Stimulated activated CD8-positive, alpha-beta memory T cell treated with anti-CD3 and anti-CD28 coated beads, Interleukin-7, amount 100 ng/mL, for 48 hours (primary cell): ENCODE data around the gene ALOX5AP.

Experiments
- DNase-seq, 2 donors: peaks; one replicate each; pipeline ENCODE4 v3.0.0-alpha.2; 2020; ENCODE audit warnings: low read depth in 1 of 2; ENCODE audit errors: extremely low read depth in 1 of 2

Gene ALOX5AP

DNA sequence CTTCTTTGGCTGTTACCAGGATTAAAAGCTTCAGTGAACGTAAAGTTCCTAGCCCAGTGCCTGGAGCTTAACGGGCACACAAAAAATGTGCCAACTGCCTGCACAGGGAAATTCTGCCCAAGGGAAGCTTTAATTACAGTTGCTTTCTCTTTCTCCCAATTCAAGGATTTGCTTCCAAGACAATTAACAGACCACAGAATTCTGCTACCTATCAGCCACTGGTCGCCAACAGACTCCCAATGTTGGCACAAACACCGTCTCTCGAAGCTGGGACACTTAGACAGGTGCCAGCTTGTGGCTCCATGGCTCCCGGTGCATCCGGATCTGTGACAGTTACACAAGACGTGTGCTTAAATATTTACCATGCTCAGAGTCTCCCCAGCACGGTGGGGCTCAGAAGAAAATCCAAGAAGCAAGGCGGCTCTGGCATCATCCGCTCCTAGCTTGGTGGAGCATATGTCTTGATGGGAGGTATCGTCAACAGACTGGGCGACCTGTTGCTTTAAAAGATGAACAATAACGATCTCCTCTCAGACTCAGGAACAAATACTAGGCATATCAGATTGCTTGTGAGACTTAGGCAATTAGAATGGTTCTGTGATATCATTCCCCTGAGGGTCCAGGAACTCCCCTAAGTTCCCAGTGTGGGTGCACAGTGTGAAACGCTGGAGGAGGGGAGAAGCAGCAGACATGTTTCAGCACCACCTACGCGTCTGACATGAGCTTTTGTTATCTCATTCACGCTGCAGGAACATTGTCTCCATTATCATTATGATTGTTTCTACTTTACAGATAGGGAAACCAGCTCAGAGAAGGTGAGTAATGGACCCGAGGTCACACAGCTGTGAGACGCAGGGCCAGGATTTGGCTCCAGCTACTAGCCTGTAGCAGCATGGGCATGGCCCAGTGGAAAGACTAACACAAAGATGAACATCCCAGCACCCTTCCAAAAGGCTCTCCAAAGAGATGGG is 61.6 kb downstream of the ALOX5AP start:
- DNase-seq: peak in 1 of 2 donors; percentile 42

GRCh38 chr13:30797847-30798535 is 62.6 kb downstream of the ALOX5AP start:
- no peak for DNase-seq

GRCh38 chr13:30798776-30799355 is 63.5 kb downstream of the ALOX5AP start:
- no peak for DNase-seq

DNA sequence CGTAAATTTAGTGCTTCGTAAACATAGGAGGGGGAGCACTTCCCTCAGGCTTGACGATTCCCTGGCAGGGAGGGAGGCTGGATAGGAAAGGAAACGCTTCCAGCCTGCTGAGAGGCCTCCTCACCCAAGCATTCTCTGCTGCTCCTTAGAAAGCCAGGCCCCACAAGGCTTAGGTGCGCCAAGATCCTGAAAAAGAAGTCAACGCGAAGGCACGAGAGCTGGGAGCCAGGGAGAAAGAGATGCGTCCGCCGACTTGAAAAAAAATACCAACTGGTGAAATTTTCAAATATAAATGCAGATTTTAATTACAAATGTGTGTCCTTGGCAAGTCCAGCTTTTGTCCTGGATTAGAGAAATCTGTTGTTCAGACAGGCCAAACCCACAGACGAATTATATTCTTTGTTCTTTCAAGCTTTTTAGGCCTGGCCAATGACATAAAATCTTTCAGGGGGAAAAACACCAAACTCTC is 64.0 kb downstream of the ALOX5AP start:
- DNase-seq: no peak

GRCh38 chr13:30800107-30800506 is 64.8 kb downstream of the ALOX5AP start:
- no peak for DNase-seq

- DNase-seq: no peak
Measured at GRCh38 chr13:30802501-30802900, 67.2 kb downstream of the ALOX5AP start.

DNA sequence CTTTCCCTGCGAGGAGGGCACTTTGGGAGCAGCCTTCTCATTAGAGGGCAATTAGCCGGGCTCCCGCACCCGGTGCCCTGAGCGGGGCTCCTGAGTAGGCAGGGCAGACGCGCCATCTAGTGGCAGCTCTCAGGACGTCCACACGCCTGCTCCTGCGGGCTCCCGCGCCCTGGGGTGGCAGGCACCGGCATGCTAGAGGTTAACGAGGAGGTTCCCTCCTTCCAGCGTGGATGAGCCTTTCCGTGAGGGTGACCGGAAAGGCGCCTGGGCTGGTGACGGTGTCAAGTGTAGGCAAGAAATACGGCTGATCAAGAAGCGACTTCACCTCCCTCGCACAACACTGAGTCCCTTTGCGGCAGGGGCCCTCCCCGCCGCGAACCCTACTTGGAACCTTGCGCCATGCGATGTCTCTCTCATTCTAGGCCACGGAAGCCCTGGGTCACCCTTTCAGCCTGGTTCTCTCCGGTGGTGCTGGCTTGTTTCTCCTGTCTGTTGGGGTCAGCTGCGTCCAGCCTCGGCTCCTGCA is 67.7 kb downstream of the ALOX5AP start:
- peak; percentile 61 to 69 for DNase-seq

DNA sequence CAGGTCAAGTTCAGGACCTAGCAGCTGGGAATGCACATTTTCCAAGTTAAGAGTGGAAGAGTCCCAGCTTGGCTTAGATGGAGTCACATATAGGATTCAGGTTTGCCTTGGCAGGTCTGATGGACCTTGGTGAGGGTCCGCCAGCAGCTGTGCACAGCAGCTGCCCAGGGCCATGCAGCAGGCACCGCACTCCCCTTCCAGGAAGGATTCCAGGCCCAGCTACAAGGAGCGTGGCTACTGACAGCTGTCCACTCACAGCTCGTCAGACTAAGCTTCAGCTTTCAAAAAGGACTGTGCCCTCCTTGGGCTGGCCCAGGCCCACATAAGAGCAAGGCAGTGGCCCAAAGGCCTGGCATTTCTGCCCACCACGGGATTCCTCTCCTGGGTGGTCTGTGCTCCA is 68.4 kb downstream of the ALOX5AP start:
- no peak for DNase-seq

GRCh38 chr13:30804474-30804873 is 69.1 kb downstream of the ALOX5AP start:
- no peak for DNase-seq

DNA sequence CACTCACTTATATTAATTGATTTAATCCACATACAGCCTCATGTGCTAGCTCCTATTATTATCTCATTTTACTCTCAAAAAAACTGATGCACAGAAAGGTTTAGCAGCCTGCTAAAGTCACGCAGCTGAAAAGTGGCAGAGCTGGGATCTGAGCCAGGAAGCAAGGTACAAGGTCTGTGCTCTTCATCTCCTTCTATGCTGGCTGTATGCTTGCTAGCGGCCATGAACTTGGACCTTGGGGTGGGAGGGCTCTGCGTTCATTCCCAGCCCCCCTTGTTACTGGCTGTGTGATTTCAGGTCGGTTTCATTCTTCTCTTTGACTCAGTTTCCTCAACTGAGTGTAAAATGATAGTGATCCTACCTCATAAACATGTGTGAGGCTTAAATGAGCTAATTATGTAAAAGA is 69.8 kb downstream of the ALOX5AP start:
- no peak for DNase-seq

GRCh38 chr13:30805603-30806011 is 70.3 kb downstream of the ALOX5AP start:
- no peak for DNase-seq

- DNase-seq: no peak
Measured at GRCh38 chr13:30806784-30807183, 71.4 kb downstream of the ALOX5AP start.

DNA sequence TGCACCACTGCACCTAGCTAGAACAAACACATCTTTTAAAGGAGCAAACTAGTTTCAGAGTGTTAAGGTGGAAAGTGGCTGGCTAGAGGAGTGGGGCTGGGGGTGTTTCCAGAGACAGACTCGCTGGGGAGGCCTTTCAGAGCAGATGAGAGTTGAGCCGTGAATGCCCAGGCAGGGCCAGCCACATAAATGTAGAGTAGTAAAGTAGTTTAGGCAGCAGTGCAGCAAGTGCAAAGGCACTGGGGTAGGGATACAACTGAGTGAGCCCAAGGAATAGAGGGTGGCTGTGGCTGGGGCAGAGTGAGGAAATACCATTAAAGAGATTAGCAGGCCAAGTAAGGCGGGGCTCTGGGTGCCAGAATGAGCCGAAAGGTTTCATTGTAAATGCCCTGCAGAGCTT is 72.0 kb downstream of the ALOX5AP start:
- DNase-seq: no peak

DNA sequence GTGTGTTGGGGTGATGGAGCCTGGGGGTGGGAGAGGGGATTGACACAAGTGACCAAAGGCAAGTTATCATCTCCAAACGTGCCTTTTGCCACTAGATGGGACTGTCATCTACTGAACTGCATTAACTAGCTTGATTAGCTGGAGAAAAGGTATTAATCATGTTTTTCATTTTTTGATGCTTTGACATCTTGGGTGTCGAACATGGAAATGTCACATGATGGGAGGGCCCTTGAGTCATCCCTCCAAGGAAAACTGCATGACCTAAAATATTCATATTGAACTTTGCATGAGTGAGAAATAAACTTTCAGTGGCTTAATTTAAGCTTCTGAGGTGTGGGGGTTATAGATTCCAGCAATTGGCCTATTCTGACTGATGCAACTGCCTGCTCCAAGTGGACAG is 73.3 kb downstream of the ALOX5AP start:
- no peak for DNase-seq

- no peak for DNase-seq
Measured at GRCh38 chr13:30809787-30810186, 74.4 kb downstream of the ALOX5AP start.

DNA sequence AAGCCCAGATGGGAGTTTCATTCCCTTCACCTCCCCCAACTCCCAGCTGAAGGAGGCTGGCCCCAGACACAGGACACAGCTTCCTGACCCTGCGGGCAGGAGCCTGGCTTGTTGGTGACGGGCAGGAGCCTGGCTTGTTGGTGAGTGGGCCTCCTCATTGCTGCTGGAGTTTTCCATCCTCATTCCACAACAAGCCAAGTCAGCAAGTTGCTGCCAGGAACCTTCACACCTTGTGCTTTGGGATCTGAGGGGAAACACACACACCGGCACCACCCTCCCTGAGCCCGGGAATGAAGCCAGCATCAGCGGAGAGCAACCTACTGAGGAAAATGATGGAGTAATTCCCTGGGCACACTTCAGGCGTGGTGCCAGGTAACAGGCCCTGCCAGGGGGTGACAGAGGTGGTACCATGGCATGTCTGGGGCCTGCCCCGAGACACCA is 74.9 kb downstream of the ALOX5AP start:
- DNase-seq: no peak

DNA sequence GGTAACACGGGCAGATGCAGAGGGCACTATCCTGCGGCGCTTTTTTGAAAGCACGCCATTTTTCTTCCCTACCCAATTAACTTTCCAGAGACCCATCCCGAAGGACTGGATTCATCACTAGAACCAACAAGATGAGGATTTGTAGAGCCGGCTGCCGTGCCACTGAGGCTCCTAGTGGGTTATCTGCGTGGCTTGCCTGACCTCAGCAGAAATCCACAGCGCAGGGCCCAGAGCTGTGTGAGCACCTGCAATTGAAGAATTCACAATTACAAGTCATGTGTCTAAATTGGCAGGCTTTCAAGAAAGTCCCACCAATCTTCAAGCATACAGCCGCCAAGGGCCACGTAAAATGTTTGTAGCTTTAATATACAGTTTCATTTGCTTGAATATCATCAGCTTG is 75.5 kb downstream of the ALOX5AP start:
- DNase-seq: no peak
